UCSD-AML1 (cell line): ENCODE measurements around the gene TCEANC.
"Not testable (repeated sequence)": the region's sequence is repeated elsewhere in the genome, so short reads cannot be mapped to it uniquely, and the experiment has no call there.

Experiments
- DNase-seq: peaks from one replicate; lab custom pipeline; 2025; ENCODE audit not compliant: unreplicated experiment; lab: John Stamatoyannopoulos, UW

The TCEANC gene

DNA sequence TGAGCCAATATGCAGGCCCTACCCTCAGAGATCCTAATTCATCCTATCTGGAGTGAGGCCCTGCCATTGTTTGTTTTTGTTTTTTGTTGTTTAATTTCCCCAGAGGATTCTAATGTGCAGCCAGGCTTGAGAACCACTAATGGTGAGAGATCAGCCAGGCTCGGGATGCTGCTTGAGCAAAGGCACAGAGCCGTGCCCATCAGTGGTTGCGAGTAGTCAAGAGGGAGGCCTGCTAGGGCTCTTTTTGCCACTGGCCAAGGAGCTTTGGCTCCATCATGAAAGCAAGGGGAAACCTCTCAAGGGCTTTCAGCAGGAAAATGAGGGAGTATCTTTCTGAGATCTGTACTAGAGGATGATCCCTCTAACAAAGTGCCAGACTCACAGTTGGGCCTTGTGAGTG is 2.7 kb downstream of the TCEANC start:
- no peak for DNase-seq

GRCh38 chrX:13658602-13659001 is 5.7 kb downstream of the TCEANC start:
- DNase-seq, result no peak

DNA sequence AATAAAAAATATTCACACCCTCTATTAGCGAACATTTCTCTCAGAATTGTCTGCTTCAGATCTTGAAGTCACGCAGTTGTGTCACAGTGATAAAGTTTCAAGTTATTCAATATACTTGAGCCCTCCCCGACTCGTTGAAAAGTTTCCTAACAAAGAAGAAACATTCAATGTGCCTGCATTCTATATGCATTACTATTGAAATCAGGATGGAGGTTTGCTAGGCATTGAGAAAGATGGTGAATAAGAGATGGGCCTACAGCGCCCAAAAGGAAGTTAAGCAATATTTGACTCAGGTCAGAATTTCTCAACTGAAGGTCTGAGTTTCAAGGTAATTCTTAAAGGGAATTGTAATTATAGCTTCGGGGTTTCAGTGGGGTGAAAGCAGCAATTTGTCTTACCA is 6.1 kb downstream of the TCEANC start:
- DNase-seq, result no peak

DNA sequence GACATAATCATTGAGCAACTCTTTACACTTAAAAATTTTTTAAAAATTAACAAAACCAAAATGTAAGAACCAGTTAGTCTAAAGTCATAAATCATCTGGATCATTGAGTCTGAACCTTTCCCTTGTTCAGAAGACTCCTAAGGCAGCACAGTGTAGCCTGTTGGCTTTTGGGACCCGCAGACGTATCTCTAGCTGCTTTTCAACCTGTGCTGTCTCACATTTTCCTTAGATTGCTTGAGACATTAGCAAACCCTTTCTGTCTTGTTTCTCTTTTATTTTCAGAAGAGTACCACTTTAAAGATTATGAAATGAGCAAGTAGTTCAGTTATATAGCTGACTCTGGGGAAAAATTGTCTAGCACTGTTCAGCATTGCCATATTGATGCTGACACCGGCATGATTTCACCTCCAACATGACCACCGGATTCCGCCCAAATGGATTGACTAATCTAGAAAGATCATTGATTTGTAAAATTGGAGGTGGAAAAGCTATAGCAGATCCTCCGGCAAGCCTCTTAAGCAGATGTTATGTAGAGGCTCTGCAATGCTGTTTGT is 8.9 kb downstream of the TCEANC start:
- no peak for DNase-seq

- DNase-seq, result no peak
These were observed 9.4 kb downstream of the TCEANC start for GRCh38 chrX:13662355-13662791.

- no peak for DNase-seq
These were observed 11.1 kb downstream of the TCEANC start for GRCh38 chrX:13664020-13664419.

GRCh38 chrX:13666836-13667235 is 13.9 kb downstream of the TCEANC start:
- DNase-seq, result no peak

- no peak for DNase-seq
These were observed 15.0 kb downstream of the TCEANC start for GRCh38 chrX:13667919-13668318.

GRCh38 chrX:13669246-13669737 is 16.4 kb downstream of the TCEANC start:
- DNase-seq, result no peak

DNA sequence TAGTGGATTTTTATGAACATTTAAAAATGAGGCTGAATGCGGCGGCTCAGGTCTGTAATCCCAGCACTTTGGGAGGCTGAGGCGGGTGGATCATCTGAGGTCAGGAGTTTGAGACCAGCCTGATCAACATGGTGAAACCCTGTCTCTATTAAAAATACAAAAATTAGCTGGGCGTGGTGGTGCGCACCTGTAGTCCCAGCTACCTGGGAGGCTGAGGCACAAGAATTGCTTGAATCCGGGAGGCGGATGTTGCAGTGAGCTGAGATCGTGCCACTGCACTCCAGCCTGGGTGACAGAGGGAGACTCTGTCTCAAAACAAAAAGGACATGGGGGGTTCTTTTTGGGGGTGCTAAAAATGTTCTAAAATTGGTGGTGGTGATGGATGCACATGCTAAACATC is 16.8 kb downstream of the TCEANC start:
- not testable (repeated sequence) for DNase-seq

DNA sequence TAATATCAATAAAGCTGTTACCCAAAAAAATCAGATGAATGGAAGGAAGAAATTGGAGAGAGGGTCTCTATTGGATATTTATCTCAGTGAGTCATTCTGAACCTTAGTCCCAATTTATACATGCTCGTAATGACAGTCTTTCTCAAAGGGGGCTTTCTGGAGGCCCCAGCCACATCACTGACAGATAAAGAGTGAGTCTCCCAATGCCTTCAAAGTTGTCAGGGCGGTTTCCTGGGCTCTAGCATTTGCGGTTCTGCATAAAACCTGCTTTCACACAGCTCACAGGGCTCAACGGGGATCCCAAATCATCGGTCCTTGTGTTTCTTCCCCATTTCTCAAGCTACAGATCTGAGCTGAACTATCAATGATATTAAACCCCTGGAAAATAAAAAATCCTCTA is 17.3 kb downstream of the TCEANC start:
- no peak for DNase-seq

DNA sequence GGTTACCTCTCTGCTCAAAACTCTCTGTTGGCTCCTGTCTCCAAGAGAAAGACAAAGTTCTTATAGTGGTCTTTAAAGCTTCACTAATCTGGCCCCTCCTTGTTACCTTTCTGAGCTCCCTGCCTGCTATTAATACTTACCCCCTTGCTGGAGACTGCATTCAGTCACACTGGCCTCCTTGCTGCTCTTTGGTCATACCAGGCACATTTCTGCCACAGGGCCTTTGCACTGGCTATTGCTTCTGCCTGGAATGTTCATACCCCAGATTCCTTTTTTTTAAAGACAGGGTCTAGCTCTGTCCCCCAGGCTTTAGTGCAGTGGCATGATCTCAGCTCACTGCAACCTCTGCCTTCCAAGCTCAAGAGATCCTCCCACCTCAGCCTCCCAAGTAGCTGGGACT is 20.1 kb downstream of the TCEANC start:
- no peak for DNase-seq

DNA sequence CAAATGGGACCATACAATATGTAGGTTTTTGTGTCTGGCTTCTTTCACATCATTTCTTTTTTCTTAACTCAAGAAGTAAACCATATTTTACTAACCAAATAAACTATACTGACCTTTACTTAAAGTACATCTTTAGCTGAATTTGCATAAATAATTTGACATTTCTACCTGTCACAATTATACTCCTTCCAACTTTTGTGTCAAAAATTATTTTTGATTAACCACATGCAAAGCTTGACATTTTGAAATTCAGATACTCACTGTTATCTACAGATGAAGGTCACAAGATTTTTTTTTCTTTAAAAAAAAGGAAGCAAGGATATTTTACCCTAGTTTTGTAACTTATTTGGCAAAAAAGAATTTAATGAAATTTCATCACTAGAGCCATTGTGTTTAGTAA is 23.9 kb downstream of the TCEANC start:
- no peak for DNase-seq

DNA sequence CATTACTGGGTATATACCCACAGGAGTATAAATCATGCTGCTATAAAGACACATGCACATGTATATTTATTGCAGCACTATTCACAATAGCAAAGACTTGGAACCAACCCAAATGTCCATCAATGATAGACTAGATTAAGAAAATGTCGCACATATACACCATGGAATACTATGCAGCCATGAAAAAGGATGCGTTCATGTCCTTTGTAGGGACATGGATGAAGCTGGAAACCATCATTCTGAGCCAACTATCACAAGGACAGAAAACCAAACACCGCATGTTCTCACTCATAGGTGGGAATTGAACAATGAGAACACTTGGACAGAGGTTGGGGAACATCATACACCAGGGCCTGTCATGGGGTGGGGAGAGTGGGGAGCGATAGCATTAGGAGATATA is 26.8 kb downstream of the TCEANC start:
- DNase-seq, result not testable (repeated sequence)

GRCh38 chrX:13681595-13681994 is 28.7 kb downstream of the TCEANC start:
- DNase-seq, result no peak

- no peak for DNase-seq
These were observed 31.4 kb downstream of the TCEANC start for GRCh38 chrX:13684361-13684760.

- DNase-seq, result no peak
These were observed 32.3 kb downstream of the TCEANC start for GRCh38 chrX:13685126-13685763.

DNA sequence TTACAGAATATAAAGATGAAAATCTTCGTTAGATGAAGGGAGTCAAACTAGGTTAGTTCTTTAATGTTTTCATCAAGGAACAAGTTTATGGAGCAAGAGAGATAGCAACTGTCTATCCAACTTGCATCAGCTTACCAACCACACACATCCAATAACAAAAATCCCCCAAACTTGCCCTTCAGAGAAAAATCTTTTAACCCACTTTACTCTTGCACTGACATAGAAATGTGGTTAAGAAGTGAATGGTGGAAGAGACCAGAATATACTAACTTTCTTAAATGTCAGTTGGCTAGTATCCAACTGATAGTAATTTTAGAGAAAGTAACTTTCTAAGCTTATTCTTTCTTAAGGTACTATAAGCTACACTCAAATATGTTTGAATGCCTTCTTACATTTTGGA is 34.3 kb downstream of the TCEANC start:
- no peak for DNase-seq

DNA sequence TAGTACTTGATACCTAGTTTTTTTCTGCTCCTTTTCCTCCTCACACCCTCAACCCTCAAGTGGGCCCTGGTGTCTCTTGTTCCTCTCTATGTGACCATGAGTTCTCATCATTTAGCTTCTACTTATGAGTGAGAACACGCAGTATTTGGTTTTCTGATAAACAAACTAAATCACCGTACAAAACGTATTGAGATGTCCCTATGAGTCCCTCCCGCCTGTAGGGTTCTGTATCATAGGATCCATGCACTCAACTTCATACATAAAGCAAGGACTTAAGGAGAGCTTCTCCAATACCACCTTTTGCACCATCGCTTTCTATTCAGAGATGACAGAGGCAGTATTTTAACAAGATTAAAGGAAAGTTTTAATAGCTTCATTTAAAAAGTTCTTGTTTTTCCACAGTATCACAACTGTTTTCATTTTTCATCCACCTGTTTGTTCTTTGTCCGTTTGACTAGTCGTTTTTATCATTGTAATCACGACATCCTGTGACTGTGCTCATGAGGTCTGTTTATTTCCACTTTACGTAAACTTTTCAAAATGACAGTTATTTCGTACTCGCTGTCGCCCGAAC is 35.5 kb downstream of the TCEANC start:
- no peak for DNase-seq

GRCh38 chrX:13688958-13689740 is 36.2 kb downstream of the TCEANC start, which contains the start of gene RAB9A:
RAB9A (plus strand) TSS chrX:13689128; CDS start chrX:13708747, 19,619 bp downstream.
- DNase-seq, result peak; percentile 82

DNA sequence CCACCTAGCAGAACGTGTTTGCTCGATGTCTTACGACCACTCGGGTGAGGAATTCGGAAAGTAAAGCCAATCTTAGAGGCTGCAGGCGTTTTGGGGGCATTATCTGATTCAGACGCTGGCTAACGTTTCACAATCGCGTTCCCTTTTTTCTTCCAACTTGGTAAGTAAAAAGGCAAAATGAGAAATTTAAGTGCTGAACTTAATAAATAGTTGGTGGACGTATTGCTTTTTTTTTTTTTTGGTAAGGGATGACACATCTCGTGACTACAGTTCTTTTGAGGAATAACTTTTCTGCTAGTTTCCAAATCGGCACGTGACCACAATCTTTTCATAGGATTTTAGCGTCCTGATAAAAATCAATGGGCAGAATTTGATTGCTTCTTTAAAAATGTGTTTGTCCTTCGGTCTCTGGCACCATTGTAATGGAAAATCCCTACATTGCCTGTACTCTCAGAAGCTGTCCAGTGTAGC is 36.8 kb downstream of the TCEANC start:
- no peak for DNase-seq

GRCh38 chrX:13690836-13691235 is 37.9 kb downstream of the TCEANC start:
- DNase-seq, result no peak
